ENCODE data around the gene SIK2.
A peak's percentile ranks its signal among the peaks of the same experiment; 100 is the strongest.

SIK2 gene

DNA sequence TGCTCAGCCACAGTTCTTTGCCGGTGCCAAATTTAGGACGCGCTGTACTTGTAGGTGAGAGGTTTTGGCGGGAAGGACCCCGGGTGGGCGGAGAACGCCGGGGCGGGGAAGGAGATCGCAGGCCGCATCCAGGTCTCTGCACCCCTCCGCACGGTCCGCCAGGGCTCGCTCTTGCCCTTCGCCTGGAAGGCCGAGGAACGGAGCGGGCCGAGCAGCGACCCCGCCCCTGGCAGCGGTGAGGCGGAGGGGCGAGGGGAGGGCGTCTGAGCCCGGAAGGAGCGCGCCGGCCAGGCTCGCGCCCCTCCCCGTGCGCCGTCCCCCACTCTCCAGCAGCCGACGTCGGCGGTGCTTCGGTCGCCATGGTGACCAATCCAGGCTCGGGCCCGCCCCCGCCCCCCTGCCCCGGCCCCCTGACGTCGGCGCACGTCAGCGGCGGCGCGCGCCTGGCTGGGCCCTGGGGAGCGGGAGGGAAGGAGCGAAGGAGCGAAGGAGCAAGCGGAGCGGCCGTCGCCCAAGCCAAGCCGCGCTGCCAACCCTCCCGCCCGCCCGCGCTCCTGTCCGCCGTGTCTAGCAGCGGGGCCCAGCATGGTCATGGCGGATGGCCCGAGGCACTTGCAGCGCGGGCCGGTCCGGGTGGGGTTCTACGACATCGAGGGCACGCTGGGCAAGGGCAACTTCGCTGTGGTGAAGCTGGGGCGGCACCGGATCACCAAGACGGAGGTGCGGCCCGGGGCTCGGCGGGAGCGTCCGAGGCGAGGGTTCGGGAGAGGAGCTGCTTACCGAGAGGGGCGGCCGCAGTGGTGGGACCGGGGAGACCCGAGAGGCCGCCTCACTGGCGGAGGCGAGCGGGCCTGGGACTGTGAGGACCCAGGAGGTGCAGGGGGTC, at the start of gene SIK2:
TSS of gene SIK2 (plus strand) at position 471 of the 886 bp plus-strand sequence. CDS start at position 586, 115 bp downstream.
- DNase-seq, result peak; percentile 95

DNA sequence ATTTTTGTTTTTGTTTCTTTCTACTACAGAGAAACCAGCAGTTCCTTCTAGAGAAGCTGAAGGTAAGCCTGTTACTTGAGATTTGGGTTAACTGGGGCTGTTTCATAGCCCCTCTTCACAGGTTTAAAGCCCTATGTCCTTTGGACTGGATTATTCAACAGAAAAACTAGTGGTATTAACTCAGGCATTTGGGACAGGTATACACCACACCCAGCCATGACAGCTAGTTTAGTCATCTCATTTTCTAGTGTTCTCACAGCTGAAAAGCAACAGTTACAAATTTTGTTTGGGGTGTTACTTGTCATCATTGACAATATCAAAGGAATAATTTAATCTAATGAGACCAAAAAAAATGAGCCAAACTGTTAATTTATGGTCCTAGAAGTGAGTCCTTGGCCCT, 47.7 kb upstream of the SIK2 start:
- DNase-seq, result no peak

DNA sequence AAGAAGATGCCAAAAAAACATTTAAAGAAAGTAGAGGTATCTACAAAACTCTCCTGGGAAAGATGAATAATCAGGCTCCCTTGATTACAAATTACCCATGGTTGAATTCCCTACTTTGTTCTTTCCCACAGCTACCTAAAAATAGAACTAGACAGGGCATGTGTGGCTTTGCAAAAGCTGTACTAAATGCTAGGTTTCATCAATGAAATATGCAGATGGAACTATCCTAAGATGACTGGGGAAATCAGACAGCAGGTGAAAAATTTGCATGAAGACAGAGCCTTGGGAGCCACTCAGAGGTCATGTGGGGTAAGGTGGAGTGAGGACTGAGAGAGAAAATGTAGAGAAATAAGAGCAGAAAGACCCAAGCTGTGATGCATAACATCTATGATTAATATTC, 47.0 kb upstream of the SIK2 start:
- no peak for DNase-seq

DNA sequence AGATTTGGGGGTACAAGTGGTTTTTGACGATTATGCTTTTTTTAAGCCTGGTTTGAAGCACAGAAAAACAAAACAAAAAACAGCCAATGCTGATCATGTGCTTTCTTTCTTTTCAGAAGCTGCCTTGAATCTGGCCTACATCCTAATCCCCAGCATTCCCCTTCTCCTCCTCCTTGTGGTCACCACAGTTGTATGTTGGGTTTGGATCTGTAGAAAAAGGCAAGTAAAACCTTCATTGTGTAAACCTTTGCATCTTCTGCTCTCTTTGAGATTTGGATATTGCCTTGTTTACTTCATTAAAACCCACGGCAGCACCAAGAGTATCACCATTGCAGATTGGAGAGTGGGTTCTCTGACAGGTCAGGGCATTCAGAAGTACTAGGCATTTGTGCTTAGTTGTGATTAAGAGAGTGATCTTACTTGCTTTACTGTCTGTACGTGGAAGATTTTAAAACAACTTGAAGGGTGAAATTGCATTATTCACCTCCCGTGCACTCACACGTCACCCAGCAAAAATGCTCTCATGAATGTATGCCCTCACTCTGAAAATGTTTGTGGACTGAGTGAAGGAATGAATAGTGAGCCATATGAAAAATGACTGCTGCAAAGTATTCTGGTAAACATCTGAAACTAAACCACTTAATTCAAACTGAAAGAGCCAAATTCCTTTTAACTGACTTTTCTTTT, 44.7 kb upstream of the SIK2 start:
- no peak for DNase-seq

DNA sequence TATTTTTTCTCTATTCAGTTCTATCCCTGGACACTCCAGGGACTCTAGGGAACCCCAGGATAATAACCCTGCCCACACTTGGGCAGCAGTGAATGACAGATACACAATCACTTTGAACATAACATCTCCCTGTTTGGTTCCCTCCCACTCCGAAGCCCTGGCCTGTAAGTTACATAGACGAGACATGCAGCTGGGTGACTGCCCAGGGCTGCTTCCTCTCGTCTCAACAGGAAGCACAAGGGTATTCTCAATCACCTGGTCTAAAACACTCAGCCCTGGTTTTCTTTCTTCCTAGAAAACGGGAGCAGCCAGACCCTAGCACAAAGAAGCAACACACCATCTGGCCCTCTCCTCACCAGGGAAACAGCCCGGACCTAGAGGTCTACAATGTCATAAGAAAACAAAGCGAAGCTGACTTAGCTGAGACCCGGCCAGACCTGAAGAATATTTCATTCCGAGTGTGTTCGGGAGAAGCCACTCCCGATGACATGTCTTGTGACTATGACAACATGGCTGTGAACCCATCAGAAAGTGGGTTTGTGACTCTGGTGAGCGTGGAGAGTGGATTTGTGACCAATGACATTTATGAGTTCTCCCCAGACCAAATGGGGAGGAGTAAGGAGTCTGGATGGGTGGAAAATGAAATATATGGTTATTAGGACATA, 42.3 kb upstream of the SIK2 start:
- DNase-seq, result no peak

DNA sequence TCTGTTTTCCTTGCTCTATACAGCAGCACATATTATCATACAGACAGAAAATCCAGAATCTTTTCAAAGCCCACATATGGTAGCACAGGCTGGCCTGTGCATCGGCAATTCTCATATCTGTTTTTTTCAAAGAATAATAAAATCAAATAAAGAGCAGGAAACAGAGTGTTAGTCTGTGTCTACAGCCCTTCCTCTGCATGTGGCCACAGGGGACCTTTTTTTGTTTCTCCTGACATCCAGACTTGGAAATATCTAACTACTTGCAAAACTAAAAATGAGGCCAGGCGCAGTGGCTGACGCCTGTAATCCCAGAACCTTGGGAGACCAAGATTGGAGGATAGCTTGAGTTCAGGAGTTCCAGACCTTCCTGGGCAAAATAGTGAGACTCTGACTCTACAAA, 41.4 kb upstream of the SIK2 start:
- no peak for DNase-seq

DNA sequence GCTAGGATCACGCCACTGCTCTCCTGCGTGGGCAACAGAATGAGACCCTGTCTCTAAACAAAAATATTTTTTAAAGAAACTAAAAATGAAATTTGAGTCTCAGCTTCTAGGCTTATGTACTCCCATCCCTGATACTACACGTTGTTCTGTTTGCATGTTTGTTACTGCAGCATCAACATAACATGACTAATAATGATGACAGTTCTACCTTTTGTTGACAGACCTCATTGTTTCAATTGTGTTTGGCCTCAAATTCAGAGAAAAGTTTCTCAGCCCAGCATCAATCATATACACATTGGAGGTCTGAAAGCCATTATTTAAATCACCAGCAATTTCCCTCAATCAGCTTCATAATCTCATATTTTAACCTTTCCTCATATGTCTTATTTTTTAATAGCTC, 40.9 kb upstream of the SIK2 start:
- no peak for DNase-seq

DNA sequence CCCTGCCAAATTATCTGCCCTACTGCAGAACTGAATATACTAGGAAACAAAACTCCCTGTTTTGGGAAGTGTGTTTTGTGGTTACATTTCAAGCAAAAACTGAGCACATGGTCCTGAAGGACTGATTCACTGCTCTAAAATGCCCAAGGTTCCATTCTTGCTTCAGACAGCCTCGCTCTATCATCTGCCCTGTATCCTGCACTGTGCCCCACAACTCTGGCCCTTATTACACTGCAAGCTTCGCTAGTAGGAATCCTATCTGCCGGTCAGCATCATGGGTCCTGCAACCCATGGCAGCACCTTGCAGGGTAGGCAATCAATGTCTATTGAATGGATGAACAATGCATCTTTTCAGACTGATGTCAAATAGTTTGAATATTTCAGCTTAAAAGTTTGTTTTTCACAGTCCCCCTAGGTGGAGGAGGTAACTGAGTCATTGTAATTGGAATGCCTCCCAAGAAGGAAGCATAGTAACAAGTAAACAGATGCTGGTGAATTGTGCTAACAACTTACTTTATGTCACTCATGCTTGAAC, 40.4 kb upstream of the SIK2 start:
- DNase-seq, result no peak

DNA sequence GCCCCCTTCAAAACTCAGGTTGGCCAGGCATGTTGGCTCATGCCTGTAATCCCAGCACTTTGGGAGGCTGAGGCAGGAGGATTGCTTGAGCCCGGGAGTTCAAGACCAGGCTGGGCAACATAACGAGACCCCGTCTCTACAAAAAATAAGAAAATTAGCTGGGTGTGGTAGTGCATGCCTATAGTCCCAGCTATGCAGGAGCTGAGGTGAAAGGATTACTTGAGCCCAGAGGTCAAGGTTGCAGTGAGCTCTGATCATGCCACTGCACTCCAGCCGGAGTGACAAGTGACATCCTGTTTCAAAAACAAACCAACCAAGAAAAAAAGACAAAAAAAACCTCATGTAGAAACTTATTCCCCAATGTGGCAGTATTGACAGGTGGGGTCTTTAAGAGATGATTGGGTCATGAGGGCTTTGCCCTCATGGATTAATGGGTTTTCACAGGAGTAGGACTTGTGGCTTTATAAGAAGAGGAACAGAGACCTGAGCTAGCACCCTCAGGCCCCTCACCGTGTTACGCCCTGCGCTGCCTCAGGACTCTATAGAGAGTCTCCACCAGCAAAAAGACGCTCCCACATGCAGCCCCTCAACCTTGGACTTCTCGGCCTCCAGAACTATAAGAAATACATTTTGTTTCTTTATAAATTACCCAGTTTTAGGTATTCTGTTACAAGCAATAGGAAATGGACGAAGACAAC, 39.4 kb upstream of the SIK2 start:
- no peak for DNase-seq

DNA sequence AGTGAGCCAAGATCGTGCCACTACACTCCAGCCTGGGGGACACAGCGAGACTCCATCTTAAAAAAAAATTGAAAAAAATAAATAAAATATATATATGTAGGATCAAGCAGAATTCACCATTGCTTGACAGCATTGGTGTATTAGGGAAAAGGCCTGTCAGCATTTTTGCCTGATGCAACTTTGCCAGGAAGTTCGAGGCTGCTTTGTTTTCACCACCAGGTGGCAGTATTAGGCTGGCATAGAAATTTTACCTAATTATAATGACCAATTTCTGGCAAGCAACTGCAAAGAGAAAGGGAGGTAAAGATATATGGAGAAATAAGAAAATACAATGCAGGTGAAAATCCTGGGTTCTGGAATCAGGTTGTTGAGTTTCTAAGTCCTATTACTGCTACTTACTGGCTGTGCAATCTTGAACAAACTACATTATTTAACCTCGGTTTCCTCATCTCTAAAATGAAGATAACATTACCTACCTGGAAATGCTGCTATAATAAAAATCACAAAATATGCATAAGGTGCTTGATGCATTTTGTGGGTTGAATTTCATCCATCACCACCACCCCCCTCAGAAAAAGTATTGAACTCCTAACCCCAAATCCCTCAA, 37.0 kb upstream of the SIK2 start:
- peak; percentile 82 for DNase-seq

DNA sequence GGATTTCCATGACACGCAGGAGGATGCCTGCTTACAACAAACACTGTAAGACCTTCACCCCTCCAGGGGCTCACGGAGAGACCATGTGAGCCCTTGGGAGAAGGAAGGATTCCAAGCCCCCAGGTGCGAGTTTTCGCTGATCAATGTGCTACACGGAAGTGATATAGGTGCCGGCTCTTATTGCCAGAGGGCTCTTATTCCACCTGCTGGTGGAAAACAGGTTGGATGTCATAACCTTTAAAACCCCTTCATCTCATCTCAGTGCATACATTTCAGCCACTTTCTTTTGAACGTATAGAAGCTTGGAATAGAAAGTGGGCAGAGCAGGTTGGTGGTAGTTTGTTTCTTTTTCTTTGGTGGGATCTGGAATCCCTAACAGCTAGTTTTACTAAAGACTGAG, 35.9 kb upstream of the SIK2 start:
- DNase-seq, result no peak

DNA sequence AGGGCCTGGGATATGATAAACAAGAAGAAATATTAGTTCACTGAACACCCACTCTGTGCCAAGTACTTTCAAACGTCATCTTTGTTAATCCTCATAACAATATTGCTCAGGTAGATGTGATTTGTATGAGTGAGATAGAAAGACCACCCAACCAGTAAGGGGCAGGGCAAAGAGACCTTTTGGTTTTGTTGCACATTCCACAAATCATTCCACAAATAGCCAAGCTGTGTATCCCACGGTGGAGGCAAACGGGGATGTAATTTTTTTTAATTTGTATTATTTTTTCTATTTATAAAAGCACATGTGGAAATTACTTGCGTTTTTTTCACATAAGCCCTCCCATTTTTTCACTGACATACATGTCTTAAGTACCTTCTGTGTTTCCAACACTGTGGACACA, 32.8 kb upstream of the SIK2 start:
- DNase-seq, result no peak

DNA sequence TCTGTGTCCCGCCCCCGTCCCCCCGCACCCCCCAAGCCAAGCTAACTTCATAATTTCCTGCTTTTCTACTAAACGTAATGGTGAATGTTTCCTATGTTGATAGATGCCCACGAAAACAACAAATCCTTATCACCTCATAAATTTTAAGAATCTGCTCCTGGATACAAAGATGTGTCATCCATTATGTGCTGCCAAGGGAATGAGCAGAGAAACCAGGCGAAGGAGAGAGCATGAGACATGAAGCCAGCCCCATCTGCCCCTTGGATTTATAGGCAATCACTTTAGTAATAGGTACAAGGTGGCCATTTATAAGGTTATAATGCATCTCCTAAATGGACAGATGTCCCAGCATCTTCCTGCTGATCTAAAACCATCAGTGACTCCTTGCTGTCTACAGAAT, 31.5 kb upstream of the SIK2 start:
- DNase-seq, result no peak

DNA sequence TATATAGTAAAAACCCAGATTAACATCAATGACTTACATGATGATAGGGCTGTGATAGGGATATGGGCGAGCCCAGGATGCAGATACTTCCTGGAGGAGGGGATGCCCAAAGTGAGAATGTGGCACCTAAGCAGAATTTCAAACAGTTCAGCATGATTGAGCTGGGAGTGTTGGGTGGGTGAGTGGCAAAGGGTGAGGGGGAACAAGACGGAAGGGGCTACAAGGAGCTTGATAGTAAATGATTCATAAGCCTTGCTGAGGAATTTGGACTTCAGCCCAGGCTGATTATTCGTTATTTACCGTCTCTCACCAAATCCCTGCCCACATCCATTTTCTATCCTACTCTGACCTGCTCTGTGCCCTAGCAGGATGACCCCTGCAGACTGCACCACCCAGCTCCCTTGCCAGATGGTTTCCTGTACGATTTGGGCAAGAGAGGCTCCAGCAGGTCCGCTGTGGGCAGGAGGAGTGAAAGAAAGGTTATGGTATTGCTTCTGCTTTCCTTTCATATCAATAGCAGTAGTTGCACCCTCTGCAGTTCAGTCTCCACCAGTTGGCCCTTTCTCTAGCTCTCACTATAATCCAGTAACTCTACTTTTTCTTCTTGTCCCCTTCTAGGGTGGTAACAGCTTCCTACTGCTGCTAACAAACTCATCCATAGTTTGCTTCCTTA, 30.3 kb upstream of the SIK2 start:
- DNase-seq, result no peak

DNA sequence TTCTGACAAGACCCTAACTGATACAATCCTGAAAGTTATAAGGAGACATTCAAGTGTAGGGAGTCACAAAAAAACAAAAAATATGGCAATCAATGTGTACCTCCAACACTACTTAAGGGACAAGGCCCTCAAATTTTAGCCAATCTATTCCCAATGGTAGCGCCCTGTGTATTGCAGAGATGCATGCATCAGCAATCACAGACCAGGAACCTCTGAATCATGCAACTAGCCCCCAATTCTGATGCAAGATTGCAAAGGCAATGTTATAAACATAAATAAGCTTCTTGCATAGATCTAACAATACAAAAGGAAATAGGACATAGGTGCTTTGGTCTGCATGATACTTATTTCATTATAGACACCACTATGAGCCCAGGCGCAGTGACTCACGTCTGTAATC, 29.7 kb upstream of the SIK2 start:
- DNase-seq, result no peak

DNA sequence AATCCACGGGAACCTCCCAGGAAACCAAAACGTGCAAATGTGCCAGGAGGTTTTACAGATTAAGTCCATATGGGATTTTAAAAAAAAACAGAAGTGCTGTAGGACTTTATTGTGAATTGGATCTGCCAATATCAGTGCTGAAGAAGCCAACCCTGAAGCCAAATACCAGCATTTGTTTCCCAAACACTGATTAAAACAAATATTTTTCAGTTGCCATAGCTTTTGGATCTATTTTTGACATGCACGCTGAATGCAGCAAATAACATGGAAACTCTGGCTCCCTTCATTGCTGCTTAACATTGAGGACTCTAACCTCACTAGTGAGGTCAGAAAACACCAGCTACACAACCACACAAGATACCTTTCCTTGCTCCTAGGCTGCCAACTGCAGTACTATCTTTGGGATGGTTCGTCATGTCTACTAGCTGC, 28.4 kb upstream of the SIK2 start:
- no peak for DNase-seq

DNA sequence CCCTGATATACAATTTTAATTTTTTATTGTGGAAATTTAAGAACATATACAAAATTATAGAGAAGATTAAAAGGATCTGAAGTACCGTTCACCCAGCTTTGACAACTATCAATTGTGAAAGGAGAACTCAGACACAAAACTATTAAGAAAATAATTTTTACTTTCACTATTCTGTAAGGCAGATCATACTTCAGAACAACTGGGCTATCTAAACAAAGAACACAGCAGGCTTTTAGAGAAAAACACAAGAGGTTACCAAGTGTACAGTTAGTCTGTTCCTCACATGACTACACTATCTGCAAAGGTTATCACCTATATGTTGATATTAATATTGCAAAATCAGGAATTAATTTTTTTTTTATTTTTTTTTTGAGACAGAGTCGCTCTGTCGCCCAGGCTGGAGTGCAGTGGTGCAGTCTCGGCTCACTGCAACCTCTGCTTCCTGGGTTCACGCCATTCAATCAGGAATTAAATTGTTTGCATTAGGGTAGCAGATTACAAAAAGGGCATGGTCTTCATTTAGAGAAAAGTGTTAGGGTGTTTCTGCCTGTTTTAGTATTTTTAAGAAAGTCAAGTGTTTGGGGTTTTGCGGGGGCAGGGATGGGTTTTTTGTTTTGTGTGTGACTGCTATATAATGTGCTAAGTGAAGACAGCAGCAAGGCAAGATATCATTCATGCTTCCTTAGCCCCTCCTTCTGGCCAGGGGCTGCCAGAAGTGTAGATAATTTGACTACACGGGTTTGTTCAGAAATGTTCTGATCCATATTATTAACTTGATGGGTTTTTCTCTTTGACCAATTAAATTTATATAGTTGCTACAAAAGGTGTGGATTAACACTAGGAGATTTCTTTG, 27.6 kb upstream of the SIK2 start:
- DNase-seq, result no peak

DNA sequence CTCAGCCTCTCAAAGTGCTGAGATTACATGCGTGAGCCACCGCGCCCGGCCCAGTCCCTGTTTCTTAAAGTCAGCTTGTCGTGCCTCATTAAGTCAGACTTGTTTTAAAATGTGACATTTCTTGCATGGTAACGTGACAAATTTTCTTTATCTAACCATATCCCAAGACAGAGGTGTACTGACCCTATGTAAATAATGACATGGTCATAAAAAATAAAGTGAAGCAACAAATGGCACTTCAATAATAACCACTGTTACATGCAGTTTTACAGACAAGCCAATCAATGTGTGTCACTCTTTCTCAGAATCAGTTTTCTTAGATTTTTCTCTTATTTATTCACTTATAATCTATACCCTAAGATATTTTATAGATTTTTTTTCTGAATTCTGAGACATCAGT, 26.5 kb upstream of the SIK2 start:
- no peak for DNase-seq

DNA sequence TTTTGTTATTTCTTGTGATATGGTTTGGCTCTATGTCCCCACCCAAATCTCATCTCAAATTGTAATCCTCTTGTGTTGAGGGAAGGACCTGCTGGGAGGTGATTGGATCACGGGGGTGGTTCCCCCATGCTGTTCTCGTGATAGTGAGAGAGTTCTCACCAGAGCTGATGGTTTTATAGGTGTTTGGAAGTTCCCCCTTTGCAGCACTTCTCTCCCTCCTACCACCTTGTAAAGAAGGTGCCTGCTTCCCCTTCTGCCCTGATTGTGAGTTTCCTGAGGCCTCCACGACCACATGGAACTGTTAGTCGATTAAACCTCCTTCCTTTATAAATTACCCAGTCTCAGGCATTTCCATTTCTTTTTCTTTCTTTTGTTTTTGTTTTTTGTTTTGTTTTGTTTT, 24.4 kb upstream of the SIK2 start:
- no peak for DNase-seq

DNA sequence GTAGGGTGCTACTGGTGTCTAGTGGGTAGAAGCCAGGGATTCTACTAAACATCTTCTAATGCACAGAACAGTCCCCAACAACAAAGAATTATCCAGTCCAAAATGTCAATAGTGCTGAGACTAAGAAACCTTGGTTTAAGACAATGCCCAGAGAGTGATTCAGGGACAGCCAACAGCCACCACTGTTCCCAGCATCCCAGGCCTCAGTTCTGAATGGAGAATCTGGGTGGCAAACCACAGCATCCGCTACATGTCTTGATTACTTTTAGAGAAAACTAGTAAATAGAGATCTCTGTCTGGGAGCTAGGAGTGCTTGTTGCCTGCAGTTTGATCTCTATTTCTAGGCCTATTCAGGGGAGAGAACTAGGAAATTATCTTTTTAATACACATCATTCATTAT, 20.9 kb upstream of the SIK2 start:
- no peak for DNase-seq

DNA sequence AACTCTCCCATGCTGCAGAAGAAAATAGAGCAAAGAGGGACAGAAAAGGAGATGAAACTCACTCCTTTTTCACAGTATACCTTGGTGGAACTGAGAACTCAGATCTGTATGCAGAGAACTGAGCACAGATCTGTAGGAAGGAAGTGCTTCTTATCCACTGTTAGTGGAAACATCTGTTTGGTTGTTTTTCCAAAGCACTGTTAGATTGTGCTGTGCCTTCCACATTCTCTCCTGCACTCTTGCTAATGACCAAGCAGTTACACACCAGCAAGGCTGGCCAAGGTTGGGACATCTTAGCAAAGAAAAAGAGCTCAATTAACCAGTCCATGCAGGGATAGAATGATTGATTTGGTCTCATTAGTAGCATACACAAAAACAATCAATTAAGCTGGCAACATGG, 20.1 kb upstream of the SIK2 start:
- DNase-seq, result no peak
